Astrocyte of the cerebellum (primary cell): ENCODE measurements around the gene GZMH.

Experiments
- DNase-seq: peaks from one replicate; pipeline ENCODE4 v3.0.0-alpha.2; 2011; ENCODE audit warnings: low read depth
- H3K4me3 ChIP-seq: 2 replicates; pipeline ENCODE4 v1.5.1; 2011; ENCODE audit warnings: mild to moderate bottlenecking, low read depth, low read length, moderate library complexity
- CTCF ChIP-seq: IDR thresholded peaks from 2 replicates; pipeline ENCODE4 v1.5.1; 2012; ENCODE audit warnings: low read length, low read depth, moderate library complexity, mild to moderate bottlenecking; ENCODE audit errors: missing control alignments
- in situ Hi-C: cut with HindIII; loops from 2 replicates; pipeline ENCODE4 v1.10.0; 2017; ENCODE audit warnings: low sequenced_read_pairs

Gene GZMH

DNA sequence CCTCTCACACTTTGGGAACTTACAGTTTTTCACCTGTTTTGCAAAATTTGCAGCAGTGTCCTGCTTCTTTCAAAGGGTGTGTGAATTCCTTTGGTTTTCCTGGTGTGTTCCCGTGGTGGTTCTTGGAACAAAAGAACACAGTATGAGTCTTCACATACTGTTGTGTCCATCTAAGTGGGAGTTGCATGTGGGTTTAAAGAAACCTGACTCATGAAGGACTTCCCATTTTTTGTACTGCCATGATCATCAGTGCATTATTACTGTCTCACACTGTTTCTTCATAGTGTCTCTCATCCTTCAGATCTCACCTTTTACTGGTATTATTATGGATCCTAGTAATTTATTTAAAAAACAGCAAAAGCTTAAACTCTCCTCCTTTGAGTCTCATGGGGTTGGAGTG, 3.8 kb upstream of the GZMH start:
- in situ Hi-C loops = no loop called here
- no peak for TF ChIP-seq CTCF
- DNase-seq = no peak
- no peak overlapping the region for H3K4me3 ChIP-seq

GRCh38 chr14:24612196-24612595, 2.7 kb upstream of the GZMH start:
- in situ Hi-C loops = no loop called here
- H3K4me3 ChIP-seq = no peak overlapping the region
- no peak for TF ChIP-seq CTCF
- no peak for DNase-seq

GRCh38 chr14:24607635-24608514, 1.6 kb downstream of the GZMH start:
- no peak overlapping the region for H3K4me3 ChIP-seq
- in situ Hi-C loops = no loop called here
- DNase-seq = no peak
- no peak for TF ChIP-seq CTCF

- H3K4me3 ChIP-seq = no peak overlapping the region
- TF ChIP-seq CTCF = no peak
- in situ Hi-C loops = no loop called here
- DNase-seq = no peak
These were observed 2.4 kb downstream of the GZMH start for GRCh38 chr14:24607081-24607480.

- no peak for DNase-seq
- in situ Hi-C loops = no loop called here
- TF ChIP-seq CTCF = no peak
- H3K4me3 ChIP-seq = no peak overlapping the region
These were observed 3.2 kb downstream of the GZMH start for GRCh38 chr14:24606297-24606696.

- DNase-seq = no peak
- peak; percentile 50 for TF ChIP-seq CTCF
- in situ Hi-C loops = no loop called here
These were observed 3.9 kb downstream of the GZMH start for GRCh38 chr14:24605435-24606190.

More at GRCh38 chr14:24605435-24606190, 3.9 kb downstream of the GZMH start:
- no peak overlapping the region for H3K4me3 ChIP-seq
